HepG2 (cell line): ENCODE data around the gene FKBP1A. TPM values are rescaled to one million over a fixed set of nuclear protein-coding genes. Genes with fewer than 3 reads are reported as not detected.

Experiments
- ATF1 ChIP-seq: IDR thresholded peaks from 2 replicates; pipeline ENCODE4 v1.6.1; 2016; ENCODE audit warnings: mild to moderate bottlenecking, control low read depth
- BRCA1 ChIP-seq: sonication (generic); formaldehyde crosslinking; IDR thresholded peaks from 2 replicates; pipeline ENCODE4 v1.4.0; 2020; ENCODE audit warnings: missing genetic modification reagents
- CBX5 ChIP-seq: sonication (generic); formaldehyde crosslinking; IDR thresholded peaks from 2 replicates; pipeline ENCODE4 v1.4.0; 2020; ENCODE audit warnings: missing genetic modification reagents, borderline replicate concordance
- CREB1 ChIP-seq, 2 experiments: fragments of 450-650 bp in 1 of 2; IDR thresholded peaks; 2 replicates each; pipeline ENCODE4 v1.6.1; 2016 to 2017; ENCODE audit warnings: control low read depth in 1 of 2, mild to moderate bottlenecking in 1 of 2, missing compliant biosample characterization in 1 of 2, missing genetic modification characterization in 1 of 2
- CREM ChIP-seq, 2 experiments: sonication (generic) in 1 of 2; formaldehyde crosslinking in 1 of 2; IDR thresholded peaks; 2 replicates each; pipeline versions ENCODE4 v1.4.0 to v1.6.1; 2016 to 2020; ENCODE audit warnings: antibody characterized with exemption in 1 of 2, mild to moderate bottlenecking in 1 of 2, missing genetic modification reagents in 1 of 2
- DZIP1 ChIP-seq: sonication (generic); formaldehyde crosslinking; IDR thresholded peaks from 2 replicates; pipeline ENCODE4 v1.5.0; 2020; ENCODE audit warnings: mild to moderate bottlenecking, missing genetic modification reagents
- GMEB1 ChIP-seq: sonication (generic); formaldehyde crosslinking; IDR thresholded peaks from 2 replicates; pipeline ENCODE4 v1.5.1; 2020; ENCODE audit warnings: missing genetic modification reagents, mild to moderate bottlenecking, borderline replicate concordance
- HNF4A ChIP-seq: sonication (generic); formaldehyde crosslinking; IDR thresholded peaks from 2 replicates; pipeline ENCODE4 v1.4.0; 2020; ENCODE audit warnings: missing genetic modification reagents
- HNRNPL ChIP-seq: fragments of 200-400 bp; formaldehyde crosslinking; IDR thresholded peaks from 2 replicates; pipeline ENCODE4 v1.6.1; 2017; ENCODE audit warnings: mild to moderate bottlenecking, low read depth, low read length
- KDM1A ChIP-seq: IDR thresholded peaks from 2 replicates; pipeline ENCODE4 v1.6.1; 2016; ENCODE audit warnings: missing compliant biosample characterization
- KLF13 ChIP-seq: sonication (generic); formaldehyde crosslinking; IDR thresholded peaks from 2 replicates; pipeline ENCODE4 v1.4.0; 2020; ENCODE audit warnings: mild to moderate bottlenecking, missing genetic modification reagents
- NCOA5 ChIP-seq: sonication (generic); formaldehyde crosslinking; IDR thresholded peaks from 2 replicates; pipeline ENCODE4 v1.4.0; 2020; ENCODE audit warnings: missing genetic modification reagents
- NFE2L2 ChIP-seq: fragments of 150-350 bp; IDR thresholded peaks from 2 replicates; pipeline ENCODE4 v1.6.1; 2014; ENCODE audit warnings: low read length
- TGIF2 ChIP-seq: IDR thresholded peaks from 2 replicates; pipeline ENCODE4 v1.6.1; 2016; ENCODE audit warnings: control low read depth, missing compliant biosample characterization
- ZBTB39 ChIP-seq: sonication (generic); formaldehyde crosslinking; IDR thresholded peaks from 2 replicates; pipeline ENCODE4 v1.5.0; 2020; ENCODE audit warnings: missing genetic modification reagents
- ZNF24 ChIP-seq: fragments of 450-650 bp; IDR thresholded peaks from 2 replicates; pipeline ENCODE4 v1.6.1; 2017; ENCODE audit warnings: antibody characterized with exemption, mild to moderate bottlenecking
- ZNF33B ChIP-seq: sonication (generic); formaldehyde crosslinking; IDR thresholded peaks from 2 replicates; pipeline ENCODE4 v1.5.1; 2020; ENCODE audit warnings: mild to moderate bottlenecking, missing genetic modification reagents
- ZNF44 ChIP-seq: sonication (generic); formaldehyde crosslinking; IDR thresholded peaks from 2 replicates; pipeline ENCODE4 v1.5.1; 2020; ENCODE audit warnings: mild to moderate bottlenecking, missing genetic modification reagents
- ZNF468 ChIP-seq: sonication (generic); formaldehyde crosslinking; IDR thresholded peaks from 2 replicates; pipeline ENCODE4 v1.8.0; 2022; ENCODE audit warnings: mild to moderate bottlenecking, moderate library complexity, missing genetic modification reagents
- ZNF503 ChIP-seq: sonication (generic); formaldehyde crosslinking; IDR thresholded peaks from 2 replicates; pipeline ENCODE4 v1.4.0; 2020; ENCODE audit warnings: missing genetic modification reagents
- ZNF569 ChIP-seq: sonication (generic); formaldehyde crosslinking; IDR thresholded peaks from 2 replicates; pipeline ENCODE4 v1.5.0; 2020; ENCODE audit warnings: mild to moderate bottlenecking, missing genetic modification reagents, moderate library complexity, borderline replicate concordance
- ZNF607 ChIP-seq: sonication (generic); formaldehyde crosslinking; IDR thresholded peaks from 2 replicates; pipeline ENCODE4 v1.5.1; 2020; ENCODE audit warnings: missing genetic modification reagents, mild to moderate bottlenecking, borderline replicate concordance
- polyA plus RNA-seq, 8 experiments: library from polyadenylated mRNA; depleted of rRNA in 3 of 8; stranded (reverse) in 7 of 8; unstranded in 1 of 8; fragments of >200 nt; fragmentation: Illumina TruSeq in 4 of 8; extraction: Trizol in 4 of 8; gene quantifications; 2 replicates each; pipeline versions ENCODE4 v1.2.1 to v1.2.3, GENCODE V29; 2011 to 2016; ENCODE audit warnings: low read depth in 4 of 8, missing spikeins in 1 of 8, mixed read lengths in 1 of 8; ENCODE audit not compliant: insufficient read depth in 1 of 8
- total RNA-seq, 5 experiments: library from RNA; depleted of rRNA; stranded (reverse); fragments of >200 nt; fragmentation: Illumina TruSeq; extraction: Trizol; gene quantifications; 2 replicates each; pipeline ENCODE4 v1.2.3, GENCODE V29; 2016; ENCODE audit warnings: low read depth in 1 of 5

Gene FKBP1A
- total and polyA plus RNA-seq, 2 of the 13 experiments (the other 11 are each of a cell fraction or from before 2014, with no cell fraction given) = 119 to 468 TPM

GRCh38 chr20:1415667-1416468 lies 23.0 kb upstream of the FKBP1A start (continued):
- no peak for TF ChIP-seq ZNF607 (CRISPR knock-in tag)
- no peak for TF ChIP-seq ZNF33B (CRISPR knock-in tag)
- no peak for TF ChIP-seq ZNF503
- no peak for TF ChIP-seq HNRNPL
- no peak; the same call in 1 of the 2 replicates for TF ChIP-seq ATF1 (CRISPR knock-in tag)
- no peak for TF ChIP-seq DZIP1 (CRISPR knock-in tag)
- no peak for TF ChIP-seq ZNF569 (CRISPR knock-in tag)
- peak; percentile 98 for TF ChIP-seq CBX5
- TF ChIP-seq NFE2L2 = peak; percentile 22; the same call in 1 of the 2 replicates
- no peak for TF ChIP-seq GMEB1 (CRISPR knock-in tag)
- TF ChIP-seq BRCA1 (CRISPR knock-in tag) = no peak
- TF ChIP-seq CREB1 (IDR thresholded peaks at IDR 0.05) = peak; percentile 78; the same call in 1 of the 2 replicates
- TF ChIP-seq CREB1 (CRISPR knock-in tag; IDR thresholded peaks at IDR 0.05) = peak; percentile 41; the same call in 1 of the 2 replicates
- TF ChIP-seq NCOA5 (CRISPR knock-in tag) = no peak
- TF ChIP-seq HNF4A (CRISPR knock-in tag) = no peak
- TF ChIP-seq ZNF44 = no peak
- peak; percentile 67; the same call in 1 of the 2 replicates for TF ChIP-seq ZNF24
- TF ChIP-seq ZBTB39 (CRISPR knock-in tag) = no peak
- TF ChIP-seq TGIF2 = peak; percentile 62; the same call in 1 of the 2 replicates
- no peak for TF ChIP-seq ZNF468 (CRISPR knock-in tag)
- TF ChIP-seq KLF13 = no peak
- TF ChIP-seq KDM1A (CRISPR knock-in tag) = peak; percentile 100
- TF ChIP-seq CREM (IDR thresholded peaks at IDR 0.05) = 0 out of 2 replicates have a peak, but pooled peaks have one; percentile 8
- TF ChIP-seq CREM (CRISPR knock-in tag; IDR thresholded peaks at IDR 0.05) = no peak
